K562 (cell line): ENCODE measurements around the gene DUSP23. TPM values are rescaled to one million over a fixed set of nuclear protein-coding genes. Genes with fewer than 3 reads are reported as not detected.

Experiments
- ATAC-seq: fragments of 200-7000 bp; cut with Tn5 transposase; 3 replicates; pipeline ENCODE4 v1.9.1; 2020; ENCODE audit warnings: moderate library complexity
- BruUV-seq: library from RNA; stranded (reverse); fragments of 400-500 nt; replicated peaks from 2 replicates; lab custom pipeline; 2021; lab: Mats Ljungman, UMichigan
- CTCF ChIA-PET: fragments of 300-600 bp; formaldehyde crosslinking; extraction: SDS; loops from one replicate; lab custom pipeline; 2021; ENCODE audit warnings: low intra/inter-chr PET ratio; lab: Yijun Ruan, JAX
- POLR2A ChIA-PET: fragments of 300-600, 350-650 bp; sonication (Branson Sonifier 250); formaldehyde crosslinking; extraction: SDS; loops from one replicate; lab custom pipeline; 2021; ENCODE audit warnings: antibody characterized with exemption, inconsistent platforms; lab: Yijun Ruan, JAX
- DNase-seq, 4 experiments: peaks; one replicate each; pipeline versions ENCODE4 v3.0.0 to v3.0.0-alpha.2; 2011 to 2018; ENCODE audit warnings: low spot score in 3 of 4, mixed read lengths in 3 of 4; ENCODE audit errors: extremely low read depth in 1 of 4
- FAIRE-seq: peaks from 2 replicates; lab custom pipeline; 2011; peaks lifted over from hg19 to GRCh38; lab: Jason Lieb, UNC
- H2AFZ ChIP-seq: 2 replicates; pipeline ENCODE4 v1.6.0; 2011; ENCODE audit warnings: low read depth, low read length, control low read depth, inconsistent platforms
- H3K27ac ChIP-seq: fragments of 200-600 bp; 3 replicates; pipeline ENCODE4 v1.8.0; 2011; ENCODE audit warnings: low read depth, mild to moderate bottlenecking, control low read depth, inconsistent platforms, low read length, moderate library complexity, mixed read lengths; ENCODE audit errors: extremely low read depth
- H3K27me3 ChIP-seq, 2 experiments: fragments of 300-600 bp in 1 of 2; 2 replicates in 1 of 2; 3 replicates in 1 of 2; pipeline versions ENCODE4 v1.6.0 to v1.8.0; 2011; ENCODE audit warnings: inconsistent platforms in 2 of 2, low read length in 2 of 2, mild to moderate bottlenecking in 1 of 2, mixed read lengths in 1 of 2, moderate library complexity in 1 of 2; ENCODE audit not compliant: control insufficient read depth in 2 of 2, insufficient read depth in 2 of 2
- H3K36me3 ChIP-seq: fragments of 300-600 bp; 3 replicates; pipeline ENCODE4 v1.8.0; 2011; ENCODE audit warnings: mild to moderate bottlenecking, low read length, inconsistent platforms; ENCODE audit not compliant: control insufficient read depth, insufficient read depth
- H3K4me1 ChIP-seq, 2 experiments: fragments of 200-600 bp in 1 of 2; replicated peaks in 1 of 2; 2 replicates in 1 of 2; 3 replicates in 1 of 2; pipeline versions ENCODE4 v1.5.1 to v1.8.0; 2011; ENCODE audit warnings: inconsistent platforms in 2 of 2, low read length in 2 of 2, mild to moderate bottlenecking in 1 of 2, mixed read lengths in 1 of 2, moderate library complexity in 1 of 2; ENCODE audit not compliant: control insufficient read depth in 2 of 2, insufficient read depth in 2 of 2
- H3K4me2 ChIP-seq: 2 replicates; pipeline ENCODE4 v1.6.1; 2011; ENCODE audit warnings: low read length, control low read depth, inconsistent platforms, mixed read lengths; ENCODE audit not compliant: insufficient read depth
- H3K4me3 ChIP-seq: fragments of 200-600 bp; sonication (generic), shearing (Covaris generic); 2 replicates; pipeline ENCODE4 v1.5.1; 2016; ENCODE audit warnings: control low read depth, inconsistent platforms
- H3K79me2 ChIP-seq: fragments of 200-600 bp; 3 replicates; pipeline ENCODE4 v1.8.0; 2011; ENCODE audit warnings: low read length, inconsistent platforms; ENCODE audit not compliant: control insufficient read depth, insufficient read depth
- H3K9ac ChIP-seq, 2 experiments: 2 replicates each; pipeline versions ENCODE4 v1.6.0 to v1.6.1; 2011; ENCODE audit warnings: low read depth in 2 of 2, low read length in 2 of 2, control low read depth in 1 of 2, inconsistent platforms in 1 of 2, mild to moderate bottlenecking in 1 of 2, mixed read lengths in 1 of 2; ENCODE audit not compliant: insufficient read depth in 1 of 2
- H3K9me1 ChIP-seq: one replicate; pipeline ENCODE4 v1.6.0; 2011; ENCODE audit warnings: inconsistent platforms, mild to moderate bottlenecking, low read length, moderate library complexity; ENCODE audit not compliant: control insufficient read depth, insufficient read depth
- H3K9me3 ChIP-seq: replicated peaks from 2 replicates; pipeline ENCODE4 v1.5.1; 2011; ENCODE audit warnings: low read depth, low read length, inconsistent platforms; ENCODE audit not compliant: control insufficient read depth, insufficient read depth
- H4K20me1 ChIP-seq: replicated peaks from 2 replicates; pipeline ENCODE4 v1.6.1; 2011; ENCODE audit warnings: low read length, inconsistent platforms, mixed read lengths; ENCODE audit not compliant: control insufficient read depth, insufficient read depth
- CHAMP1 ChIP-seq: fragments of 450-650 bp; IDR thresholded peaks from 2 replicates; pipeline ENCODE4 v1.6.1; 2016; ENCODE audit warnings: mild to moderate bottlenecking
- HES1 ChIP-seq: fragments of 450-650 bp; IDR thresholded peaks from 2 replicates; pipeline ENCODE4 v1.6.1; 2016; ENCODE audit warnings: low read depth, mild to moderate bottlenecking, moderate library complexity
- MED1 ChIP-seq: sonication (generic); formaldehyde crosslinking; IDR thresholded peaks from 2 replicates; pipeline ENCODE4 v1.8.1; 2023; ENCODE audit warnings: missing genetic modification reagents, borderline replicate concordance
- SOX6 ChIP-seq: fragments of 450-650 bp; IDR thresholded peaks from 2 replicates; pipeline ENCODE4 v1.6.1; 2014; ENCODE audit warnings: mild to moderate bottlenecking
- SUPT5H ChIP-seq: fragments of 450-650 bp; IDR thresholded peaks from 2 replicates; pipeline ENCODE4 v1.6.1; 2016
- WGBS: fragments of 100-300 bp; shearing (Covaris generic); methylation state at CpG from one replicate; pipeline ENCODE4 v1.1.6; 2016; ENCODE audit warnings: low coverage, mixed read lengths; ENCODE audit not compliant: insufficient coverage; ENCODE audit errors: missing lambda C conversion rate; 5-methylcytosine and 5-hydroxymethylcytosine counted together
- in situ Hi-C: fragments of 300-500 bp; cut with MboI; formaldehyde crosslinking; loops from 4 replicates; pipeline ENCODE4 v1.15.0; 2018; ENCODE audit warnings: inconsistent platforms, mixed read lengths
- intact Hi-C: fragments of 100-400 bp; cut with micrococcal nuclease; formaldehyde crosslinking; loops from 2 replicates; pipeline ENCODE4 v1.14.2; 2022
- polyA plus RNA-seq, 8 experiments: library from polyadenylated mRNA; depleted of rRNA in 4 of 8; stranded (reverse) in 5 of 8; unstranded in 3 of 8; fragments of >200 nt; fragmentation: Nextera tagmentation in 2 of 8; fragmentation: Illumina TruSeq in 1 of 8; extraction: Ambion mirVana in 2 of 8; extraction: Trizol in 1 of 8; gene quantifications; 2 replicates each; pipeline versions ENCODE4 v1.2.1 to v1.2.3, GENCODE V29; 2011 to 2014; ENCODE audit warnings: inconsistent platforms in 1 of 8, missing spikeins in 1 of 8
- total RNA-seq, 7 experiments: library from RNA; depleted of rRNA in 6 of 7; stranded (reverse); fragments of >200 nt in 6 of 7; fragmentation: Illumina TruSeq in 2 of 7; extraction: Trizol in 2 of 7; gene quantifications; 2 replicates each; pipeline versions ENCODE4 v1.2.1 to v1.2.3, GENCODE V29; 2011 to 2021; ENCODE audit warnings: low replicate concordance in 1 of 7
- TF ChIP-seq, protein P1 (sequence below): sonication (generic); formaldehyde crosslinking; IDR thresholded peaks from 2 replicates; pipeline ENCODE4 v1.8.0; 2022; ENCODE audit warnings: missing genetic modification reagents, mild to moderate bottlenecking, borderline replicate concordance
- TF ChIP-seq, protein P2 (sequence below): fragments of 250-450 bp; sonication (Bioruptor Pico); IDR thresholded peaks from 2 replicates; pipeline ENCODE4 v1.8.0; 2021; ENCODE audit warnings: moderate library complexity, mild to moderate bottlenecking, inconsistent platforms
- TF ChIP-seq, protein P3 (sequence below): IDR thresholded peaks from 2 replicates; pipeline ENCODE4 v1.6.1; 2011; ENCODE audit warnings: borderline replicate concordance, low read depth, mild to moderate bottlenecking, moderate library complexity, low read length; ENCODE audit not compliant: insufficient read depth, poor library complexity, severe bottlenecking

DUSP23 gene
- total and polyA plus RNA-seq, 9 of the 15 experiments (the other 6 are each of a cell fraction or from before 2014, with no cell fraction given), result 1.0 to 34.8 (median 13.7) TPM

GRCh38 chr1:159827102-159827490 is 46.3 kb downstream of the DUSP23 start:
- Histone ChIP-seq H3K36me3 (no peaks in the 10 kb centered on the region), H3K9me3 (no peaks in the 10 kb centered on the region), H3K9me1 (no peaks in the 10 kb centered on the region), H3K9ac (no peak overlapping the region), H3K27me3 (peaks cover 28 to 95% of the 10 kb centered on the region in 2 experiments; a peak in 4 of 5 replicates), H3K27ac (no peak overlapping the region), H2AFZ (no peak overlapping the region), H3K4me1 (peaks cover 0 to 5% of the 10 kb centered on the region in 2 experiments; a peak in 2 of 5 replicates), H3K4me3 (no peak overlapping the region), H3K4me2 (no peak overlapping the region), H3K79me2 (no peaks in the 10 kb centered on the region), H4K20me1 (no peaks in the 10 kb centered on the region)
- ChIA-PET CTCF (no interaction called here), POLR2A (interaction anchor here (0.7 kb wide), 2 partner anchors 10 to 55 kb away, joined by 3 read pairs; no protein-coding TSS in a partner anchor)
- in situ Hi-C loops (no loop called here), intact Hi-C loops (no loop called here)
- BruUV-seq, result no TSS peak
- no peak for DNase-seq
- 2% methylated on average over 6 of the region's 6 CpGs for WGBS
- FAIRE-seq, result no peak
- no peak for ATAC-seq
- TF ChIP-seq MED1 (CRISPR knock-in tag) (no peak), SOX6 (no peak), CHAMP1 (no peak), SUPT5H (no peak), HES1 (no peak)
- TF ChIP-seq, protein P1, sequence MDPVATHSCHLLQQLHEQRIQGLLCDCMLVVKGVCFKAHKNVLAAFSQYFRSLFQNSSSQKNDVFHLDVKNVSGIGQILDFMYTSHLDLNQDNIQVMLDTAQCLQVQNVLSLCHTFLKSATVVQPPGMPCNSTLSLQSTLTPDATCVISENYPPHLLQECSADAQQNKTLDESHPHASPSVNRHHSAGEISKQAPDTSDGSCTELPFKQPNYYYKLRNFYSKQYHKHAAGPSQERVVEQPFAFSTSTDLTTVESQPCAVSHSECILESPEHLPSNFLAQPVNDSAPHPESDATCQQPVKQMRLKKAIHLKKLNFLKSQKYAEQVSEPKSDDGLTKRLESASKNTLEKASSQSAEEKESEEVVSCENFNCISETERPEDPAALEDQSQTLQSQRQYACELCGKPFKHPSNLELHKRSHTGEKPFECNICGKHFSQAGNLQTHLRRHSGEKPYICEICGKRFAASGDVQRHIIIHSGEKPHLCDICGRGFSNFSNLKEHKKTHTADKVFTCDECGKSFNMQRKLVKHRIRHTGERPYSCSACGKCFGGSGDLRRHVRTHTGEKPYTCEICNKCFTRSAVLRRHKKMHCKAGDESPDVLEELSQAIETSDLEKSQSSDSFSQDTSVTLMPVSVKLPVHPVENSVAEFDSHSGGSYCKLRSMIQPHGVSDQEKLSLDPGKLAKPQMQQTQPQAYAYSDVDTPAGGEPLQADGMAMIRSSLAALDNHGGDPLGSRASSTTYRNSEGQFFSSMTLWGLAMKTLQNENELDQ (CRISPR knock-in tag), result no peak
- TF ChIP-seq, protein P2, sequence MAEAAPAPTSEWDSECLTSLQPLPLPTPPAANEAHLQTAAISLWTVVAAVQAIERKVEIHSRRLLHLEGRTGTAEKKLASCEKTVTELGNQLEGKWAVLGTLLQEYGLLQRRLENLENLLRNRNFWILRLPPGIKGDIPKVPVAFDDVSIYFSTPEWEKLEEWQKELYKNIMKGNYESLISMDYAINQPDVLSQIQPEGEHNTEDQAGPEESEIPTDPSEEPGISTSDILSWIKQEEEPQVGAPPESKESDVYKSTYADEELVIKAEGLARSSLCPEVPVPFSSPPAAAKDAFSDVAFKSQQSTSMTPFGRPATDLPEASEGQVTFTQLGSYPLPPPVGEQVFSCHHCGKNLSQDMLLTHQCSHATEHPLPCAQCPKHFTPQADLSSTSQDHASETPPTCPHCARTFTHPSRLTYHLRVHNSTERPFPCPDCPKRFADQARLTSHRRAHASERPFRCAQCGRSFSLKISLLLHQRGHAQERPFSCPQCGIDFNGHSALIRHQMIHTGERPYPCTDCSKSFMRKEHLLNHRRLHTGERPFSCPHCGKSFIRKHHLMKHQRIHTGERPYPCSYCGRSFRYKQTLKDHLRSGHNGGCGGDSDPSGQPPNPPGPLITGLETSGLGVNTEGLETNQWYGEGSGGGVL (CRISPR knock-in tag), result no peak
- TF ChIP-seq, protein P3, sequence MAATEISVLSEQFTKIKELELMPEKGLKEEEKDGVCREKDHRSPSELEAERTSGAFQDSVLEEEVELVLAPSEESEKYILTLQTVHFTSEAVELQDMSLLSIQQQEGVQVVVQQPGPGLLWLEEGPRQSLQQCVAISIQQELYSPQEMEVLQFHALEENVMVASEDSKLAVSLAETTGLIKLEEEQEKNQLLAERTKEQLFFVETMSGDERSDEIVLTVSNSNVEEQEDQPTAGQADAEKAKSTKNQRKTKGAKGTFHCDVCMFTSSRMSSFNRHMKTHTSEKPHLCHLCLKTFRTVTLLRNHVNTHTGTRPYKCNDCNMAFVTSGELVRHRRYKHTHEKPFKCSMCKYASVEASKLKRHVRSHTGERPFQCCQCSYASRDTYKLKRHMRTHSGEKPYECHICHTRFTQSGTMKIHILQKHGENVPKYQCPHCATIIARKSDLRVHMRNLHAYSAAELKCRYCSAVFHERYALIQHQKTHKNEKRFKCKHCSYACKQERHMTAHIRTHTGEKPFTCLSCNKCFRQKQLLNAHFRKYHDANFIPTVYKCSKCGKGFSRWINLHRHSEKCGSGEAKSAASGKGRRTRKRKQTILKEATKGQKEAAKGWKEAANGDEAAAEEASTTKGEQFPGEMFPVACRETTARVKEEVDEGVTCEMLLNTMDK, result no peak
